Kidney epithelial cell (primary cell): ENCODE results near the gene RASGEF1B. TPM values are rescaled to one million over a fixed set of nuclear protein-coding genes. Genes with fewer than 3 reads are reported as not detected.

ENCODE experiments used
- DNase-seq: peaks from one replicate; pipeline ENCODE4 v3.0.0-alpha.2; 2010; ENCODE audit warnings: low read depth
- H3K27me3 ChIP-seq: 2 replicates; pipeline ENCODE4 v1.6.0; 2011; ENCODE audit warnings: low read length; ENCODE audit not compliant: control insufficient read depth, insufficient read depth
- H3K36me3 ChIP-seq: 2 replicates; pipeline ENCODE4 v1.5.1; 2011; ENCODE audit warnings: low read length; ENCODE audit not compliant: control insufficient read depth, insufficient read depth
- H3K4me3 ChIP-seq: 2 replicates; pipeline ENCODE4 v1.5.1; 2011; ENCODE audit warnings: low read depth, mild to moderate bottlenecking, control low read depth, low read length
- CTCF ChIP-seq: IDR thresholded peaks from 2 replicates; pipeline ENCODE4 v1.5.1; 2011; ENCODE audit warnings: mild to moderate bottlenecking, moderate library complexity, low read length, control low read depth, inconsistent platforms; ENCODE audit not compliant: insufficient read depth, poor library complexity, severe bottlenecking
- total RNA-seq: library from RNA; depleted of rRNA; stranded (reverse); fragments of >200 nt; gene quantifications from 2 replicates; pipeline ENCODE4 v1.2.3, GENCODE V29; 2015

RASGEF1B gene
- total RNA-seq, 1 donor from 2014 or later: 14.0 TPM

GRCh38 chr4:81395239-81395638 is 76.5 kb downstream of the RASGEF1B start:
- no peaks in the 10 kb centered on the region for H3K27me3 ChIP-seq
- DNase-seq: no peak
- H3K4me3 ChIP-seq: no peak overlapping the region
- H3K36me3 ChIP-seq: no peaks in the 10 kb centered on the region
- no peak for TF ChIP-seq CTCF

- DNase-seq: no peak
- TF ChIP-seq CTCF: no peak
- H3K27me3 ChIP-seq: no peaks in the 10 kb centered on the region
- H3K36me3 ChIP-seq: no peaks in the 10 kb centered on the region
- H3K4me3 ChIP-seq: no peak overlapping the region
These were observed 79.5 kb downstream of the RASGEF1B start for GRCh38 chr4:81392164-81392563.

DNA sequence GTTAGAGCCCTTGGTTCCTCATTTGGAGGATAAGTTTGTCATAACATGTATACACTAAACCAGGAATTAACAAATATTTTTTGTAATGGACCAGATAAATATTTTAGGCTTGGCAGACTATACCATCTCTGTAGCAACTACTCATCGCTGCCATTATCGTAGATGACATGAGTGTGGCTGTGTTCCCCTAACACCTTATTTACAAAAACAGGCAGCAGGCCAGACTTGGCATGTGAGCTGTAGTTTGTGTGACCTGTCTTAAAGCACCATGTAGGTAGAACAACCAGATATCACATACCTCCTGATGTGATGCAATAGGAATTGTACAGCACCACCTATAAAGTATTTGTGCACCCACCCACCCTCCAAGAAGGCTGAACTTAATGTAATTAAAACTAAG is 82.0 kb downstream of the RASGEF1B start:
- DNase-seq: no peak
- no peak overlapping the region for H3K4me3 ChIP-seq
- H3K36me3 ChIP-seq: no peaks in the 10 kb centered on the region
- H3K27me3 ChIP-seq: no peaks in the 10 kb centered on the region
- no peak for TF ChIP-seq CTCF

GRCh38 chr4:81380437-81380836 is 91.3 kb downstream of the RASGEF1B start:
- no peak for TF ChIP-seq CTCF
- no peak for DNase-seq
- Histone ChIP-seq H3K36me3 (no peaks in the 10 kb centered on the region), H3K27me3 (no peaks in the 10 kb centered on the region), H3K4me3 (no peak overlapping the region)

DNA sequence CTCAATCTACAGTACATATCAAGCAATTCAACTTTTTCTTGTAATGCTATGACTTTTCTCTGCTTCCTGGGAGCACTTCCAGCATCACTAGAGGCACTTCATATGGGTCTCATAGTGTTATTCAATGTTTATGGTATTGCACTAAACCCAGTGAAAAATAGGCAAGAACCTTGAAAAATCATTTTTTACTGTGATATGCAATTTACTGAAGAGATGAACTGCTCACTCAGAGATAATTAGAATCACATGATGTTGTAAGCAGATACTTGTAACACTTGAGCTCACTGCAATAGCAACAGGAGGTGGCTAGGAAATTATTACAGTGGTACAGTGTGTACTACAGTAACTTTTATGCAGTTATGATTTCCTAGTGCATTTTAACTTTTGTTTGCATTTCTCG is 93.3 kb downstream of the RASGEF1B start:
- no peaks in the 10 kb centered on the region for H3K36me3 ChIP-seq
- H3K4me3 ChIP-seq: no peak overlapping the region
- no peak for TF ChIP-seq CTCF
- no peak for DNase-seq
- H3K27me3 ChIP-seq: no peaks in the 10 kb centered on the region

GRCh38 chr4:81377191-81377590 is 94.5 kb downstream of the RASGEF1B start:
- no peak for TF ChIP-seq CTCF
- no peak overlapping the region for H3K4me3 ChIP-seq
- no peaks in the 10 kb centered on the region for H3K27me3 ChIP-seq
- no peaks in the 10 kb centered on the region for H3K36me3 ChIP-seq
- no peak for DNase-seq
